ENCODE results near the gene SPDEF.

- no peak for TF ChIP-seq CTCF (IDR thresholded peaks at IDR 0.05)
- no peak for TF ChIP-seq POLR2A (IDR thresholded peaks at IDR 0.05)
These were observed 59.9 kb downstream of the SPDEF start for GRCh38 chr6:34496103-34496685.
